HEK293 (cell line): ENCODE measurements around the gene ISOC2.

Experiments used
- BCL11A ChIP-seq: fragments of 450-650 bp; formaldehyde crosslinking; IDR thresholded peaks from 2 replicates; pipeline ENCODE4 v1.5.1; 2016; ENCODE audit warnings: low read depth, missing biosample characterization, missing genetic modification characterization
- BCL11B ChIP-seq: fragments of 450-650 bp; formaldehyde crosslinking; IDR thresholded peaks from 2 replicates; pipeline ENCODE4 v1.5.1; 2016; ENCODE audit warnings: low read depth, missing biosample characterization, missing genetic modification characterization
- FEZF1 ChIP-seq: fragments of 450-650 bp; formaldehyde crosslinking; IDR thresholded peaks from 2 replicates; pipeline ENCODE4 v1.5.1; 2016; ENCODE audit warnings: missing biosample characterization, missing genetic modification characterization
- GLIS2 ChIP-seq: fragments of 450-650 bp; formaldehyde crosslinking; IDR thresholded peaks from 2 replicates; pipeline ENCODE4 v1.5.1; 2016; ENCODE audit warnings: missing biosample characterization, missing genetic modification characterization
- HIC1 ChIP-seq: fragments of 450-650 bp; formaldehyde crosslinking; IDR thresholded peaks from 2 replicates; pipeline ENCODE4 v1.5.1; 2016; ENCODE audit warnings: missing biosample characterization, missing genetic modification characterization
- KLF7 ChIP-seq: fragments of 450-650 bp; formaldehyde crosslinking; IDR thresholded peaks from 2 replicates; pipeline ENCODE4 v1.5.1; 2016; ENCODE audit warnings: missing biosample characterization, missing genetic modification characterization, borderline replicate concordance
- MZF1 ChIP-seq: fragments of 450-650 bp; formaldehyde crosslinking; IDR thresholded peaks from 2 replicates; pipeline ENCODE4 v1.5.1; 2017; ENCODE audit warnings: missing biosample characterization, missing genetic modification characterization, borderline replicate concordance
- OSR2 ChIP-seq: fragments of 450-650 bp; formaldehyde crosslinking; IDR thresholded peaks from 2 replicates; pipeline ENCODE4 v1.5.1; 2016; ENCODE audit warnings: missing biosample characterization, missing genetic modification characterization
- PRDM1 ChIP-seq: fragments of 450-650 bp; formaldehyde crosslinking; IDR thresholded peaks from 2 replicates; pipeline ENCODE4; 2016; ENCODE audit warnings: missing biosample characterization, missing genetic modification characterization
- PRDM6 ChIP-seq: fragments of 450-650 bp; formaldehyde crosslinking; IDR thresholded peaks from 2 replicates; pipeline ENCODE4 v1.5.1; 2017; ENCODE audit warnings: missing biosample characterization, missing genetic modification characterization
- SCRT2 ChIP-seq: fragments of 450-650 bp; formaldehyde crosslinking; IDR thresholded peaks from 2 replicates; pipeline ENCODE4 v1.5.1; 2016; ENCODE audit warnings: missing biosample characterization, missing genetic modification characterization
- ZFHX2 ChIP-seq: fragments of 450-650 bp; formaldehyde crosslinking; conservative IDR thresholded peaks from 2 replicates; pipeline ENCODE4 v1.5.1; 2016; ENCODE audit warnings: missing biosample characterization, missing genetic modification characterization
- ZNF19 ChIP-seq: fragments of 450-650 bp; formaldehyde crosslinking; IDR thresholded peaks from 2 replicates; pipeline ENCODE4; 2016; ENCODE audit warnings: missing biosample characterization, missing genetic modification characterization, low read depth
- ZNF2 ChIP-seq: fragments of 450-650 bp; formaldehyde crosslinking; IDR thresholded peaks from 2 replicates; pipeline ENCODE4 v1.5.1; 2016; ENCODE audit warnings: missing biosample characterization, missing genetic modification characterization
- ZNF366 ChIP-seq: fragments of 450-650 bp; formaldehyde crosslinking; conservative IDR thresholded peaks from 2 replicates; pipeline ENCODE4 v1.5.1; 2016; ENCODE audit warnings: missing biosample characterization, missing genetic modification characterization
- ZNF391 ChIP-seq: fragments of 450-650 bp; formaldehyde crosslinking; IDR thresholded peaks from 2 replicates; pipeline ENCODE4 v1.5.1; 2016; ENCODE audit warnings: low read depth, missing biosample characterization, missing genetic modification characterization, borderline replicate concordance
- ZNF449 ChIP-seq: fragments of 450-650 bp; formaldehyde crosslinking; IDR thresholded peaks from 2 replicates; pipeline ENCODE4 v1.5.1; 2017; ENCODE audit warnings: missing biosample characterization, mild to moderate bottlenecking, missing genetic modification characterization, moderate library complexity
- ZNF510 ChIP-seq: fragments of 450-650 bp; formaldehyde crosslinking; IDR thresholded peaks from 2 replicates; pipeline ENCODE4 v1.5.1; 2018; ENCODE audit warnings: mild to moderate bottlenecking, missing genetic modification characterization, missing biosample characterization; ENCODE audit not compliant: insufficient replicate concordance
- ZNF548 ChIP-seq: fragments of 450-650 bp; formaldehyde crosslinking; IDR thresholded peaks from 2 replicates; pipeline ENCODE4 v1.5.1; 2016; ENCODE audit warnings: missing biosample characterization, missing genetic modification characterization
- ZNF558 ChIP-seq: fragments of 450-650 bp; formaldehyde crosslinking; IDR thresholded peaks from 2 replicates; pipeline ENCODE4 v1.5.1; 2016; ENCODE audit warnings: missing biosample characterization, missing genetic modification characterization
- ZNF600 ChIP-seq: fragments of 450-650 bp; formaldehyde crosslinking; IDR thresholded peaks from 2 replicates; pipeline ENCODE4 v1.5.1; 2016; ENCODE audit warnings: missing biosample characterization, missing genetic modification characterization
- ZNF791 ChIP-seq: fragments of 450-650 bp; formaldehyde crosslinking; IDR thresholded peaks from 2 replicates; pipeline ENCODE4 v1.5.1; 2016; ENCODE audit warnings: missing biosample characterization, missing genetic modification characterization
- ZSCAN4 ChIP-seq: fragments of 450-650 bp; formaldehyde crosslinking; IDR thresholded peaks from 2 replicates; pipeline ENCODE4 v1.5.1; 2017; ENCODE audit warnings: missing biosample characterization, missing genetic modification characterization
- ZXDB ChIP-seq: fragments of 450-650 bp; formaldehyde crosslinking; IDR thresholded peaks from 2 replicates; pipeline ENCODE4 v1.5.1; 2016; ENCODE audit warnings: missing biosample characterization, missing genetic modification characterization

The ISOC2 gene

GRCh38 chr19:55486971-55487923 is 25.8 kb upstream of the ISOC2 start (continued):
- TF ChIP-seq ZNF791 (tag by site-specific recombination) (no peak; the same call in 1 of the 2 replicates), HIC1 (tag by site-specific recombination) (peak; percentile 92), ZSCAN4 (tag by site-specific recombination) (peak; percentile 81), ZXDB (tag by site-specific recombination) (peak; percentile 58; the same call in 1 of the 2 replicates), PRDM6 (no peak), GLIS2 (tag by site-specific recombination) (peak; percentile 40; the same call in 1 of the 2 replicates), ZFHX2 (tag by site-specific recombination) (peak; percentile 67), ZNF510 (tag by site-specific recombination) (no peak), PRDM1 (tag by site-specific recombination) (peak; percentile 15; the same call in 1 of the 2 replicates), BCL11B (tag by site-specific recombination) (peak; percentile 82; the same call in 1 of the 2 replicates), ZNF449 (tag by site-specific recombination) (no peak), KLF7 (tag by site-specific recombination) (0 out of 2 replicates have a peak, but pooled peaks have one; percentile 19), ZNF548 (0 out of 2 replicates have a peak, but pooled peaks have one; percentile 30), ZNF19 (tag by site-specific recombination) (no peak), ZNF2 (tag by site-specific recombination) (0 out of 2 replicates have a peak, but pooled peaks have one; percentile 5), ZNF558 (tag by site-specific recombination) (no peak), OSR2 (0 out of 2 replicates have a peak, but pooled peaks have one; percentile 9), ZNF366 (tag by site-specific recombination) (peak; percentile 51), ZNF600 (peak; percentile 43; the same call in 1 of the 2 replicates), FEZF1 (tag by site-specific recombination) (no peak), ZNF391 (tag by site-specific recombination) (0 out of 2 replicates have a peak, but pooled peaks have one; percentile 31), SCRT2 (tag by site-specific recombination) (peak; percentile 75), BCL11A (peak; percentile 78; the same call in 1 of the 2 replicates), MZF1 (tag by site-specific recombination) (no peak; the same call in 1 of the 2 replicates)
